Left colon (tissue), 2 donors: Measurements from ENCODE around the gene FAM177A1. TPM values are rescaled to one million over a fixed set of nuclear protein-coding genes. Genes with fewer than 3 reads are reported as not detected.
"Not testable (repeated sequence)": the region's sequence is repeated elsewhere in the genome, so short reads cannot be mapped to it uniquely, and the experiment has no call there.

Experiments
- ATAC-seq: fragments of 200-7000 bp; cut with Tn5 transposase; one replicate; pipeline ENCODE4 v1.9.1; 2020; ENCODE audit warnings: mild to moderate bottlenecking, moderate library complexity
- DNase-seq, 2 donors: peaks; one replicate each; pipeline ENCODE4 v3.0.0-alpha.2; 2020
- intact Hi-C, 2 donors: fragments of 100-400 bp; cut with DNase I in 1 of 2; cut with micrococcal nuclease in 1 of 2; formaldehyde crosslinking; loops; one replicate each; pipeline versions ENCODE4 v1.11.2 to v1.14.0; 2022; cut with DNase I, micrococcal nuclease
- total RNA-seq, 2 donors: library from RNA; stranded (reverse); fragmentation: NEBNext Ultra II Directional; extraction: Animal tissue kit (Norgen Biotek cat#: 25700); gene quantifications; one replicate each; pipeline ENCODE4 v1.2.1, GENCODE V29; 2021
- donor health status: DM: no; HTN: no; CAD: no.
- donor health status: DM: yes; HTN: yes; CAD: no.

Gene FAM177A1
- total RNA-seq, 2 donors from 2014 or later: 147 to 199 TPM

DNA sequence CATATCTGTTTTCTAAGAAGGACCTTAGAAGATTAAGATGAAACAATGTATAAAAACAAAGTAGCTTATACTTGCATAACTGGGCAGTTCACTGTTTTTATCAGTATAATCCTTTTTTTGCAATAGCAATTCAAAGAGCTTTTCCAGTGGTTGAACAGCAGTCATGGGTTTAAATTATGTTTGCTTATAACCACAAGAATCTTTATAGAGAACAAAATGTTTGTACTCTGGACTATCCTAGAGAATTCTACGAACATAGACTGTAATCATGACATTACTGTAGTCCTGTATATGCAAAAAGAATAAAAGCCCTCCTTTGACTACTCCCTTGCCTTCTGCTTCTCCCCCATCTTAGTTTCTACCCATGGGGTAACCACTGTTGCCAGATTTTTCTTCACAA lies 5.7 kb downstream of the FAM177A1 start:
- DNase-seq: no peak
- peak; percentile 81 for ATAC-seq
- intact Hi-C loops: no loop called here

DNA sequence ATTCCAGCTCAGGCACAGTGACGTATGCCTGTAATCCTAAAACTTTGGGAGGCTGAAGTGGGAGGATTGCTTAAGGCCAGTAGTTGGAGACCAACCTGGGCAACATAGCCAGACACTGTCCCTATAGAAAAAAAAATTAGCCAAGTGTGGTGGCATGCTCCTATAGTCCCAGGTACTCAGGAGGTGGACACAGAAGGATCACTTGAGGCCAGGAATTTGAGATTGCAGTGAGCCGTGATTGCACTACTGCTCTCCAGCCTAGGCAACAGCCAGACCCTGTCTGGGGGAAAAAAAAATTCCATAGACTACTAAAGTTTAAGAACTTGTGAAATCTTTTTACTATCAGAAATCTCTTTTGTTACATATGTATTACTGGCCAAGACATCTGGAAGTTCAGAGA lies 6.6 kb downstream of the FAM177A1 start:
- DNase-seq (no peak), ATAC-seq (no peak)
- intact Hi-C loops: no loop called here

DNA sequence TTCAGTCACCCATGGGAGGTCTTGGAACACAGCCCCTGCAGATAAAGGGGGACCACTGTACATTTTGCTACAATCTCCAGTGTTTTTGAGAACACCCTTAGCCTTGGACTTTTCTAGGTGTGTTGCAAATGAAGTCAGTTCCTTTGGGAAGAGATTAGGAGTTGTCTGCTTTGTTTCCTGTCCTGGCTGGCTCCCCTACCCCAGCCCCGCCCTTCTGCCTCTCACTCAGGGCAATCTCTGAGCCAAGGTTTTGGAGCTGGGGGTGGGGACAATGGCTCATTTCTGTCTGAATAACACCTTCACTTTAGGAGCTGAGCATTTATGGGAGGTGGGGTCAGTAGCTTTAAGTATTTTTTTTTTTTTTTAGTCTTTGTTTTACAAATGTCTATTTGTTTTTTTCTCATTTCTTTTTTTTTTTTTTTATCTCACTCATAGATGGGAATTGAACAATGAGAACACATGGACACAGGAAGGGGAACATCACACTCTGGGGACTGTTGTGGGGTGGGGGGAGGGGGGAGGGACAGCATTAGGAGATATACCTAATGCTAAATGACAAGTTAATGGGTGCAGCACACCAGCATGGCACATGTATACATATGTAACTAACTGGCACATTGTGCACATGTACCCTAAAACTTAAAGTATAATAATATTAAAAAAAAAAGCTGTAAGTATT lies 15.2 kb downstream of the FAM177A1 start:
- ATAC-seq (peak; percentile 97), DNase-seq (peak; percentile 64 to 73)
- intact Hi-C loops: not testable (repeated sequence)

DNA sequence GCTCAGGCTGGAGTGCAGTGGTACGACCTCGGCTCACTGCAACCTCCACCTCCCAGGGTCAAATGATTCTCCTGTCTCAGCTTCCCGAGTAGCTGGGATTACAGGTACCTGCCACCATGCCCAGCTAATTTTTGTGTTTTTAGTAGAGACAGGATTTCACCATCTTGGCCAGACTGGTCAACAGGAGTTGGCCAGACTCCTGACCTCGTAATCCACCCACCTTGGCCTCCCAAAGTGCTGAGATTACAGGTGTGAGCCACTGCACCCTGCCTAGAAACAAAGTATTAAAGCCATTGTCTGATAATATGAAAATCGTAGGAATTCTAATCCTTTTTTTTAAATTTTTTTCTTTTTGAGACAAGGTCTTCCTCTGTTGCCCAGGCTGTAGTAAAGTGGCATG lies 19.7 kb downstream of the FAM177A1 start:
- DNase-seq, ATAC-seq, intact Hi-C loops: not testable (repeated sequence)

DNA sequence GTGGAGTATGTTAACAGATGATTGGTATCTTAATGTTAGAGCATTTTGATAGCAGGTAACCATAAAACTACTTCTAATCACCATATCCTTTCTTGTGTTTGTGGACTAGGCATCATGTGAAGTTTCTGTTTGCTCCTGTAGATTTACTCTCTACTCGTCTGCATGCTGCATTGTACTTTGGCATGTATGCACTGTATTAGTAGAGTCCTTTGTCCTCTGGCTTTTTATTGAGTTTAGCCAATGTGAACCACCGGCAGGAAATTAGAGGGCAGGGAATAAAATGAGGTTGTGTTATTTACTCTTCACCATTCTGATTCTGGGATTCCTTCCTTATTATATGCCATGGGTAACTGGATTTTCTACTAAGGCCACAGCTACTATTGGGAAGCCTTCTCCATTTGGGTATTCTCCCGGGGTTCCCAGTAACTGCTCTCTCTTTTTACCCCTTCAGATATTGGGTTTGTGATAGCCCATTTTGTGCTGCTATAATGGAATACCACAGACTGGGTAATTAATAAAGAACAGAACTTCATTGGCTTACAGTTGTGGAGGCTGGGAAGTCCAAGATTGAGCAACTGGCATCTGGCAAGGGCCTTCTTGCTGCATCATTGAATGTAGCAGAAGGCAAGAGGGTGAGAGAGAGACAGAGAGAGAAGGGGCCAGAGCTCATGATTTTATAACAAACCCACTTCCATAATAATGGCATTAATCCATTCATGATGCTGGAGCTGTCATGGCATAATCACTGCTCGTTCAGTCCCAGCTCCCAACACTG lies 22.4 kb downstream of the FAM177A1 start:
- intact Hi-C loops: no loop called here
- peak; percentile 96 for ATAC-seq
- DNase-seq: no peak

DNA sequence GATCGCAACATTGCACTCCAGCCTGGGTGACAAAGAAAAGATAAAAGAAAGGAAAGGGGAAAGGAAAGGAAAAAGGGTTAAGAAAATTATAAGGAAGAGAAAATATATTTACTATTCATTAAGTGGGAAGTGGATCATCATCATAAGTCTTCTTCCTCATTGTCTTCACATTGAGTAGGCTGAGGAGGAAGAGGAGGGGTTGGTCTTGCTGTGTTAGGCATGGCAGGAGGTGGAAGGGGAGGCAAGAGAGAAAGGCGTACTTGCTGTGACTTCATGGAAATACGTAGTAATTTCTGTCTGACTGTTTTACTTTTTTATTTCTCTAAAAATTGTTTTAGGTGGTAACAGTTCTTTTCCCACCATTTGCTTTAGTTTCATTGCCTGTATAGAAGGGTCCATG lies 26.2 kb downstream of the FAM177A1 start:
- ATAC-seq (no peak), DNase-seq (no peak)
- intact Hi-C loops: no loop called here

DNA sequence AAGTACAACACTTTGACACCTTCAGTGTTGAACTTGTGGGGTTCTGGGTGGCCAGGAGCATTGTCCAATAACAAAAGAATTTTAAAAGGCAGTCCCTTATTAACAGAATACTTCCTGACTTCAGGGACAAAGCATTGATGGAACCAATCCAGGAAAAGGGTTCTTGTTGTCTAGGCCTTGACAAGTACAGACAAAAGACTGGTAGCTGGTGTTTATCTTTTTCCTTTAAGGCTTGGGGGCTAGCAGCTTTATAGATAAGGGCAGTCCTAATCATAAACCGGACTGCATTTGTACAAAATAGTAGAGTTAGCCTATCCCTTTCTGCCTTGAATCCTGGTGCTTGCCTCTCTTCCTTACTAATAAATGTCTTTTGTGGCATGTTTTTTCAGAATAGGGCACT lies 27.4 kb downstream of the FAM177A1 start:
- ATAC-seq: no peak
- intact Hi-C loops: no loop called here
- DNase-seq: no peak

DNA sequence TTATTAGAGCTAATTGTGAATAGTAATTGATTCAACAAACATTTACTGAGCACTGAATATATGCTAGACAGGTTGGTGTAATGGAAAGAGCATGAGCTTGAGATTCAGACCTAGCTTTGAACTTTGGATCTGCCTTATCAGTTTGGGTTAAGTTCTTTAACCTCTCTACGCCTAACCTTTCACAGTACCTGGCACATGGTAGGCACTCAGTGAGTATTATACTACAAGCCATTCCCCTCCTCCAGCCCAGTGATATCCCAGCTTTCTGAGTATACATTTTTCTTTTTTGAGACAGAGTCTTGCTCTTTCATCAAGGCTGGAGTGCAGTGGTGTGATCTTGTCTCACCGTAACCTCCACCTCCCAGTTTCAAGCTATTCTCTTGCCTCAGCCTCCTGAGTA lies 32.0 kb downstream of the FAM177A1 start:
- DNase-seq (no peak), ATAC-seq (peak; percentile 96)
- intact Hi-C loops: no loop called here

DNA sequence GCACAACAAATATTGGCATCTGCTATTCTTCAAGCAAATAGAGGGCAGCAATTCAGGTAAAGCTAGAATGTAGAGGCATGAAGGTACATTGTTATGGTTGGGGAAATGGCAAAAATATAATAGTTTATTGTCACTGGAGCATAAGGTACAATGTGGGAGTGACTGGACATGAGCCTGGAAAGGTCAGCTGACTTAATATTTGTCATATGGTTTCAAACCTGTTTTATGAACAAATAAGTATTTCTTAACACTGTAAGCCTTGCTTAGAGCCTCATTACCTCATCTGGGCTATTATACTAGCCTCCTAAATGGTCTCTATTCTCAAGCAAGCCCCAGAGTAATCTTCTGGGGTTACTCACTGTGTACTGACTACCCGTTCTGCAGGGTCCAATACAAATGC lies 33.7 kb downstream of the FAM177A1 start:
- ATAC-seq: peak; percentile 46
- DNase-seq: no peak
- intact Hi-C loops: no loop called here

DNA sequence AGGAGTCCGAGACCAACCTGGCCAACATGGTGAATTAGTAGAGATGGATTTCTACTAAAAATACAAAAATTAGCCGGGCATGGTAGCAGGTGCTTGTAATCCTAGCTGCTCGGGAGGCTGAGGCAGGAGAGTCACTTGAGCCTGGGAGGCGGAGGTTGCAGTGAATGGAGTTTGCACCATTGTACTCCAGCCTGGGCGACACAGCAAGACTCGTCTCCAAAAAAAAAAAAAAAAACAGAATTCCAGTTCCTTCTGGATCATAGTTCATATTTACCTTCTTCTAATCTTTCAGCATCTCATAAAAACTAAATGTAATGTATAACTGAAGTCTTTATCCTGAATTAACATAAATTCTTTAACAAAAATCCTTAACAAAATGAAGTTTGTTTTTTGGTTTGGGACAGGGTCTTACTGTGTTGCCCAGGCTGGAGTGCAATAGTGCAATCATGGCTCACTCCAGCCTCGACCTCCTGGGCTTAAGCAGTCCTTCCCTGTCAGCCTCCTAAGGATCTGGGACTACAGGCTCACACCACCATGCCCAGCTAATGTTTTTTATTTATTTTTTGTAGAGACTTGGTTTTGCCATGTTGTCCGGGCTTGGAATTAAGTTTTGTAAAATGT lies 37.6 kb downstream of the FAM177A1 start:
- ATAC-seq: peak; percentile 83
- peak; percentile 40 to 41 for DNase-seq
- intact Hi-C loops: no loop called here

DNA sequence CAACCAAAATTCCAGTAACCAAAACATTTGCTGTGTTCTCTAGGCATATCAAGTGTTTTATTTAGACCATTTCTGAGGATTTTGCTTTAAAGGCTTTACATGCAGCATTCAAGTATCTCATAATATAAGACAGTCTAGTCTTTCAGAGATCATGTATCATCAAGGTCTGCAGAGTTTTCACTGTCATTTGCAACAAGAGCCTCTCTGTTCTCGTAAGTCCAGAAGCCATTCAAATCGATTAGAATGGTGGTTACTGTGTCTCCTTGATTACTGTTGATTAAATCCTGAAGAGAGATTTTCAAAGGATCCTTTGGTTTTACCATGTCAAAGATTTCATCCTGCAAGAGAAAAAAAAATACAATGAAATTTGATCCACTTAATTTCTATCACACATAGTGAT lies 39.4 kb downstream of the FAM177A1 start:
- ATAC-seq (no peak), DNase-seq (no peak)
- intact Hi-C loops: no loop called here

DNA sequence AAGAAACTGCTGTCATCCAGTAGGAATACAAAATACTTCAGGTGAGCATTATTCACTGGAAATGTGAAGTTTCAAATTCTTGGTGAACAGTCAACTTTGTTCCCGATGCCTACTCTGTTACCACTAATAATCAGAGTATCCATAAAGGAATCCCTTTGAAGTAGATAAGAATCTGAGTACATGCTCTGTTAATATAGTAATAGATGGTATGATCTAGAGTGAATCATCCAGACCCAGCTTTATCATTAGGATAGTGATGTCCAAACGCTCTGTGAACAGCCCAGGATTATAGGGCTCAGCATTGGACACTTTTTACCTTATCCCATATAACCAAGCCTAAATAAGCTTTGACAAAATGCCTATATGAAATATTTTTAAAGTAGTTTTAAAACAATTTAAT lies 42.4 kb downstream of the FAM177A1 start:
- ATAC-seq (no peak), DNase-seq (no peak)
- intact Hi-C loops: no loop called here

DNA sequence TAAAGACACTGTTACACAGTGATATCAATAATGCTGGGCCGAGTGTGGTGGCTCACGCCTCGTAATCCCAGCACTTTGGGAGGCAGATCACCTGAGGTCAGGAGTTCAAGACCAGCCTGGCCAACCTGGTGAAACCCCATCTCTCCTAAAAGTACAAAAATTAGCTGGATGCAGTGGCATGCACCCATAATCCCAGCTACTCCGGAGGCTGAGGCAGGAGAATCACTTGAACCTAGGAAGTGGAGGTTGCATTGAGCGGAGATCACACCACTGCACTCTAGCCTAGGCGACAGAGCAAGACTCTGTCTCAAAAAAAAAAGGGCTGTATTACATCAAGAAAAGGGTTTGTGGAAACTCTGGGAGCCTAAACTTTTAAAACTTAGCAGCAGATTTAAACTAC lies 48.6 kb downstream of the FAM177A1 start:
- ATAC-seq, intact Hi-C loops, DNase-seq: not testable (repeated sequence)

DNA sequence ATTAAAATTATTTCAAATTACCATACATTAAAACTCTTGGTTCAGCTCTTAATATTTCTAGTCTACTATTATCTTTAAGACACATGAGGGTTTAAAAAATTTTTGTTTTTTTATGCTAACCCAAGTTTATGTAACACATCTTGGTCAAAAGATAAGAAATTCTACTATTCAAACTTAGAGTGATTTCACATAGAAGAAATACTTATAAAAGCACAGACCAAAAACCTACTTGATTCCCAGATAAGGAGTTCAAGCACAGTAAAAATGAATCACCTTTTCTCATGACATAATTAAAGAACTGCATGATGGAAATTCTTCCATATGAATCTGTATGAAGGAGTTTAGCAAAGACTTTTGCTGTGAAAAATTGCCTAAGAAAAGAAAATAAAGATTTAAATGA lies 61.8 kb downstream of the FAM177A1 start:
- ATAC-seq: no peak
- intact Hi-C loops: no loop called here
- DNase-seq: no peak

DNA sequence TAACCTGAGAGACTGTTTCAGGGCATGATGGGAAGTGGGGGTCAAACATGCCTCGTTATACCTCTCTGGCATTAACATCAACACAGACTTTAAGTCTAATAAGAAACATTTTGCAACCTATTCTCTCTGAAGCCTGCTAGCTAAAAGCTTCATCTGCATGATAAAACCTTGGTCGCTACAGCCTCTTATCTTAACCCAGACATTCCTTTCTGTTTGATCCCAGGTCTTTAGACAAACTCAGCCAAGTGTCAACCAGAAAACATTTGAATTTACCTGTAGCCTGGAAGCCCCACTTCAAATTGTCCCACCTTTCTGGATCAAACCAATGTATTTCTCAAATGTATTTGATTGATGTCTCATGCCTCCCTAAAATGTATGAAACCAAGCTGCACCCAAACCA lies 66.6 kb downstream of the FAM177A1 start:
- ATAC-seq (no peak), DNase-seq (no peak)
- intact Hi-C loops: no loop called here

DNA sequence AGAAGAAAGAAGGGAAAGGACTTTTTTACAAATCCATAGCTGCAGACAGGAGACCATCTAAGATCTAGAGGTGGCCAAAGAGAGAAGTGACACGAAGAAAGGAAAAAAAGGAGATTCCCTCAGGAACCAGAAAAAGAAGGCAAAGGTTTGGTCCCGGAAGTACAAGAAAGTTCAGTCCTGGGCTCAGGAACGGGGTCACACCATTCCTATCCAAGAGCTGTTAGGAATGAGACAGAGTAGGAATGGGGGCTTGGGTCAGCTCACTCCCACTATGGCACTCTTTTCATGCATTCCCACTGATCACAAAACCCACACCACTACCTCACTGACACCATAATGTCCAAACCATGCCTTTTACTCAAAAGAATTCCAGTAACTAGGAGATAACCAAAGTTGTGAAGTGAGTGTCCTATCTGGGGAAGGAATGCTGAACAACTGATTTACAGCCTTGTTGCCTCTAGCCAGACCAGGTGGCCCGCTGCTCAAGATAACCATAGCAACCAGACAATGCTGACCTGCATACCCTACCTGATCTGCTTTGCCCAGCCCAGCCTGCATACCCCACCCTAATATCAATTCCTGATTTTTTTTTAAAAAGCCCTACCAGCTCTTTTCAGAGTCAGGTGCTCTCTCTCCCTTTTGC lies 67.4 kb downstream of the FAM177A1 start:
- intact Hi-C loops: no loop called here
- no peak for DNase-seq
- no peak for ATAC-seq

DNA sequence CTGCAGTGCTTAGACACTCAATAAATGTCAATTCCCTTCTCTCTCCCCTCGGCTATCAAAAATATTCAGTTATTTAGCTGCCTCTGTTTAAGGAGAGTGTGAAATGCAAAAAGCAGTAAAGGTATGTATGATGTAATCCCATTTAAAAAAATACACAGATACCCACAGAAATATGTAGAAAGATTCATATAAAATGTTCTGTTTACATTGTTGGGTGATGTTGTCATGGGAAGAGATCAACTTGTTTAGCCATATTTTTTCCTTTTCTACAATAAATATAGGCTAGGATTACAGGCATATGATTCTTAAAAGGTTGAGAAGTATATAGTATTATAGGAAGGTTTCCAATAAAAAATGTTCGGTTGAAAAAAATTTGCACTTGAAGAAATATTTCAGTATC lies 68.0 kb downstream of the FAM177A1 start:
- no peak for DNase-seq
- no peak for ATAC-seq
- intact Hi-C loops: no loop called here

DNA sequence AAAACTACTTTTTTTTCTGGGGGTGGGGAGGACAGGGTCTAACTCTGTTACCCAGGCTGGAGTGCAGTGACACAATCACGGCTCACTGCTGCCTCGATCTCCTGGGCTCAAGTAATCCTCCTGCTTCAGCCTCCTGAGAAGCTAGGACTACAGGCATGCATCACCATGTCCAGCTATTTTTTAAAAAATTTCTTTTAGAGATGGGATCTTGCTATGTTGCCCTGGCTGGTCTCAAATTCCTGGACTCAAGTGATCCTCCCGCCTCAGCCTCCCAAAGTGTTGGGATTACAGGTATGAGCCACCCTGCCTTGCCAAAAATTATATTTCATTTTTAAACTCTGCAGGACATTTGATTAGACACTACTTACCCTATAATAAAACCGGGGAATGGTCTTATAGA lies 70.2 kb downstream of the FAM177A1 start:
- no peak for DNase-seq
- intact Hi-C loops: no loop called here
- no peak for ATAC-seq

DNA sequence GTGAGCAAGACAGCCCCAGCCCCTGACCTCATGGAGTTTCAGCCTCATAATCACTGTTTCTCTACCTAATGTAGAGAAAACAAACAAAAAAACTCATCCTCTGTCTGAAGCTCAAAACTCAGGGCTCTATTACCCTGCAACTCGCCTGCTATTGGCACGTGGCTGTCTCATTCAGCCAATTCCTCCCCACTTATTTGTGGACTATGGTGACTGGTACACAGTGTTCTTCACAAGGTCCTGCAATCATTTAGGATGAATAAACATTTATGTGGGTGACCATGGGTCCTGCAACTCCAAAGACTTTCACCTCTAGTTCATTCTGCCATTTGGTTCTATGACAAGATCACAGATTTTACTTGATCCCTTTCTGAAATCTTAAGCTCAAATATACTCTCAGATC lies 71.0 kb downstream of the FAM177A1 start:
- DNase-seq (no peak), ATAC-seq (no peak)

More for the DNA sequence above, 71.0 kb downstream of the FAM177A1 start:
- intact Hi-C loops: no loop called here
